Measurements from ENCODE around the gene GNGT1. TPM values are rescaled to one million over a fixed set of nuclear protein-coding genes. Genes with fewer than 3 reads are reported as not detected.

GNGT1 gene
- total and polyA plus RNA-seq, 10 donors, result not detected

DNA sequence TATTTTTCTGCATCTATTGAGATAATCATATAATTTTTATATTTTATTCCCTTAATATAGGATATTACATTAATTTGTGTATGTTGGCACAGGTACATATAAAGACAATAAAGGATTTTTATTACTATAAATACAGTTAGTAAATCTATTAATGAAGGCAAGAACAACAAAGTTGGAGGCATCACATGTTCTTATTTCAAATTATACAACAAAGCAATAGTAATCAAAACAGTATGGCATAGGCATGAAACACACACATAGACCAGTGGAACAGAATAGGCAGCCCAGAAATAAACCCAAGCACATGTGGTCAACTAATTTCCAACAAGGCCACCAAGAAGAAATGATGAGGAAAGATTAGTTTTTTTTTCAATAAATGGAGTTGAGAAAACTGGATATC lies 27.0 kb upstream of the GNGT1 start:
- TF ChIP-seq, protein P1, sequence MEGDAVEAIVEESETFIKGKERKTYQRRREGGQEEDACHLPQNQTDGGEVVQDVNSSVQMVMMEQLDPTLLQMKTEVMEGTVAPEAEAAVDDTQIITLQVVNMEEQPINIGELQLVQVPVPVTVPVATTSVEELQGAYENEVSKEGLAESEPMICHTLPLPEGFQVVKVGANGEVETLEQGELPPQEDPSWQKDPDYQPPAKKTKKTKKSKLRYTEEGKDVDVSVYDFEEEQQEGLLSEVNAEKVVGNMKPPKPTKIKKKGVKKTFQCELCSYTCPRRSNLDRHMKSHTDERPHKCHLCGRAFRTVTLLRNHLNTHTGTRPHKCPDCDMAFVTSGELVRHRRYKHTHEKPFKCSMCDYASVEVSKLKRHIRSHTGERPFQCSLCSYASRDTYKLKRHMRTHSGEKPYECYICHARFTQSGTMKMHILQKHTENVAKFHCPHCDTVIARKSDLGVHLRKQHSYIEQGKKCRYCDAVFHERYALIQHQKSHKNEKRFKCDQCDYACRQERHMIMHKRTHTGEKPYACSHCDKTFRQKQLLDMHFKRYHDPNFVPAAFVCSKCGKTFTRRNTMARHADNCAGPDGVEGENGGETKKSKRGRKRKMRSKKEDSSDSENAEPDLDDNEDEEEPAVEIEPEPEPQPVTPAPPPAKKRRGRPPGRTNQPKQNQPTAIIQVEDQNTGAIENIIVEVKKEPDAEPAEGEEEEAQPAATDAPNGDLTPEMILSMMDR (IDR thresholded peaks at IDR 0.05 in 8 of 11, conservative IDR thresholded peaks at IDR 0.05 in 3 of 11), result no peak
- TF ChIP-seq POLR2A (IDR thresholded peaks at IDR 0.05), result no peak
- no peak for TF ChIP-seq POLR2AphosphoS5 (IDR thresholded peaks at IDR 0.05)
- Histone ChIP-seq H3K4me1 (no peaks in the 10 kb centered on the region), H3K9me3 (peaks cover 0 to 17% (median 14%) of the 10 kb centered on the region in 8 donors), H3K36me3 (no peaks in the 10 kb centered on the region), H3K27ac (no peak overlapping the region), H3K27me3 (replicated peaks in 1 of 7) (no peaks in the 10 kb centered on the region), H3K4me3 (no peak overlapping the region)
- no peak for DNase-seq
- intact Hi-C loops (cut with DNase I; ENCODE audit: low total_unique reads), result no loop called here

DNA sequence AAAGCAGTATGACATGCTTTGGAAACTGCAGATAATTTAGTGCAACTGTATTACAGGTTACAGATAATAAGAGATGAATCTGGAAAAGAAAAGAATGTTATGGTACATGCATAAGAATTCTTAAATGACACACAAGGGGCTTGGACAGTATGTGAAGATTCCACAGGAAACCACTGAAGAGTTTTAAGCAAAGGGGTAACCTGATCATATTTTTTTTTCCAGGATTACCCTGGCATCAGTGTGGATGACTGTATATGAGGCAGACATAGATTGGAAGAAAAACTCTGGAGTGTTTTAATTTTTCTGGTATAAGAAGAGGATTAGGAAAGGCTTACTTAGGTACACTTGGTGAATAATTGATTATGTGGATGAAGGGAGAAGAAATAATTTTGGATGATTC lies 23.9 kb upstream of the GNGT1 start:
- no peak for DNase-seq
- no peak overlapping the region for H3K27ac ChIP-seq
- intact Hi-C loops (cut with DNase I; ENCODE audit: low total_unique reads), result no loop called here
- H3K27me3 ChIP-seq (replicated peaks in 1 of 7), result peaks cover 0 to 7% (median 0%) of the 10 kb centered on the region in 7 donors
- H3K4me3 ChIP-seq, result no peak overlapping the region
- H3K4me1 ChIP-seq, result no peaks in the 10 kb centered on the region
- no peaks in the 10 kb centered on the region for H3K36me3 ChIP-seq
- H3K9me3 ChIP-seq, result peaks cover 0 to 16% (median 13%) of the 10 kb centered on the region in 8 donors
- TF ChIP-seq POLR2A (IDR thresholded peaks at IDR 0.05), result no peak

DNA sequence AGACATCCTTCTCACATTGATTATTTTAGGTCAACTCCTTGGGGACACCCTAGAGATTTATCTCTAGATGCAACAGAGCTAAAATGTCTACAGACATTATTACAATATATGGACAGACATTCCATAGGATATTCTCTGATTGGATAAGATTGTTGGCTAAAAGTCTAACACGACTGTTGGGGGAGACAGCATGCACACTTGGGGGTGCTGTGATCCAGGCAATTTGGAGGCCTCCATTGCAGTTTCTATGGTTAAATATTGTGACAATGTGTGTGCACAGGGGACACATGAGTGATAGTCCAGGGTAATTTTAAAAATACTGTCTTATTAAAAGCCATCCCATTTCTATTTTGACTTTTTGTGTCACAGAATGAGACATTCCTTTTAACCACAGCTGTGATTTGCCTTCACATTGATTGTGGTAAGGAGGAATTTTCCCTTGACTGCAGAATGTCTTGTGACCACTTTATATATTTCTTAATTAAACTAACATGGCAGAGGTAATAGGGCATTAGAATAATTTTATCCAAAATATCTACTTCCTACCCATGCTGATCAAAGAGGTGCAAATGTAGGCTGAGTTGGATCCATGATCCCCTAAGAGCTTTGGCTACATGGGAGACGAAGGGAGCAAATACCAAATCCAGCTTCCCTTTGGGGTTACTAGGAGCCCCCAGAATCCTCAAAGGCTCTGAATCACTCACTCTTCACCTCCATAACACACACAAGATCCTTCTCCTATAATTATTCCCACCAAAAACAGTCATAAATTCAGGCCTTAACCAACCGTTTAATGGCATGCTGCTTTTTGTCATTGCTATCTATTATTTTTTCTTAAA lies 23.1 kb upstream of the GNGT1 start:
- H3K4me1 ChIP-seq, result no peaks in the 10 kb centered on the region
- intact Hi-C loops (cut with DNase I; ENCODE audit: low total_unique reads), result no loop called here
- DNase-seq, result no peak
- no peak overlapping the region for H3K27ac ChIP-seq
- peaks cover 0 to 7% (median 0%) of the 10 kb centered on the region in 7 donors for H3K27me3 ChIP-seq (replicated peaks in 1 of 7)
- TF ChIP-seq POLR2AphosphoS5 (IDR thresholded peaks at IDR 0.05) (no peak), POLR2A (IDR thresholded peaks at IDR 0.05) (no peak)
- TF ChIP-seq, protein P1 (IDR thresholded peaks at IDR 0.05 in 8 of 11, conservative IDR thresholded peaks at IDR 0.05 in 3 of 11), result no peak
- 82 to 93% (median 85%) methylated on average over 3 of the region's 3 CpGs for WGBS, 5 donors
- H3K4me3 ChIP-seq, result no peak overlapping the region
- H3K36me3 ChIP-seq, result no peaks in the 10 kb centered on the region
- peaks cover 0 to 16% (median 13%) of the 10 kb centered on the region in 8 donors for H3K9me3 ChIP-seq

DNA sequence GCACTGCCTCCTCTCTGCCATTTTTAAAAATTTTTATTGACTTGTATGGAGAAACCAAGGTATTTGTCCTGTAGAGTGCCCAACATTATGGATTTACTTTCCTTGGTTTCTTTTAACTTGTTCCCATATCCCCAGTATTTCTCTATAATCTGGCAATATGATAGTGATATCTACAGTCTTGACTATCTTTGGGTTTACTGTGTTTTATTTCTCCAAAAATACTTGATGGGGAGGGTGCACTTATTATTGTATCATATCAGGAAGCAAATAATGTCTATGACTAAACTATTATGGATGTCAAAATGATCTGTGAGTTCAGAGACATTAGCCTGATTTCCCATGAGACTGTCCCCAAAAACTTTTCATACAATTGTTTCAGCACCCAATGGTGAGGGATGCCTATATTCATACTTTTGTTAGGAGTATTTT lies 22.4 kb upstream of the GNGT1 start:
- H3K9me3 ChIP-seq, result peaks cover 0 to 13% (median 10%) of the 10 kb centered on the region in 8 donors
- peaks cover 0 to 12% (median 0%) of the 10 kb centered on the region in 7 donors for H3K27me3 ChIP-seq (replicated peaks in 1 of 7)
- intact Hi-C loops (cut with DNase I; ENCODE audit: low total_unique reads), result no loop called here
- DNase-seq, result no peak
- TF ChIP-seq, protein P1 (IDR thresholded peaks at IDR 0.05 in 8 of 11, conservative IDR thresholded peaks at IDR 0.05 in 3 of 11), result no peak
- TF ChIP-seq POLR2A (IDR thresholded peaks at IDR 0.05) (no peak), POLR2AphosphoS5 (IDR thresholded peaks at IDR 0.05) (no peak)
- H3K27ac ChIP-seq, result no peak overlapping the region
- no peaks in the 10 kb centered on the region for H3K4me1 ChIP-seq
- H3K36me3 ChIP-seq, result no peaks in the 10 kb centered on the region
- H3K4me3 ChIP-seq, result no peak overlapping the region

Data from spleen (tissue), 11 donors.